Mammary epithelial cell (primary cell): ENCODE results near the gene PPID.

Source experiments
- CTCF ChIP-seq, 2 donors: IDR thresholded peaks in 1 of 2; conservative IDR thresholded peaks in 1 of 2; 2 replicates each; pipeline ENCODE4 v1.5.1; 2011 to 2012; ENCODE audit warnings: inconsistent platforms in 2 of 2, low read length in 2 of 2, mild to moderate bottlenecking in 2 of 2, control low read depth in 1 of 2, low read depth in 1 of 2; ENCODE audit not compliant: insufficient read depth in 1 of 2; ENCODE audit errors: extremely low read depth in 1 of 2
- EZH2 ChIP-seq: IDR thresholded peaks from 2 replicates; pipeline ENCODE4 v1.6.1; 2012; ENCODE audit warnings: low read length, inconsistent platforms, borderline replicate concordance

- TF ChIP-seq CTCF (conservative IDR thresholded peaks at IDR 0.05 in 1 of 2, IDR thresholded peaks at IDR 0.05 in 1 of 2; ENCODE audit: extremely low read depth in 1 of 2, insufficient read depth in 1 of 2, low read depth in 1 of 2, low read length in 2 of 2) (no peak), EZH2 (no peak)
Measured at GRCh38 chr4:158739600-158739999, 16.4 kb upstream of the PPID start.
